Hair follicle dermal papilla cell (primary cell): ENCODE data around the gene PLEKHN1. TPM values are rescaled to one million over a fixed set of nuclear protein-coding genes. Genes with fewer than 3 reads are reported as not detected.

ENCODE experiments used
- small RNA-seq: library from RNA; depleted of rRNA; stranded (forward); fragments of <200 nt; gene quantifications from one replicate; pipeline ENCODE3, GENCODE V24; 2012
- total RNA-seq: library from RNA; depleted of rRNA; stranded (reverse); fragments of >200 nt; gene quantifications from 2 replicates; pipeline ENCODE4 v1.2.3, GENCODE V29; 2012

Gene PLEKHN1, protein sequence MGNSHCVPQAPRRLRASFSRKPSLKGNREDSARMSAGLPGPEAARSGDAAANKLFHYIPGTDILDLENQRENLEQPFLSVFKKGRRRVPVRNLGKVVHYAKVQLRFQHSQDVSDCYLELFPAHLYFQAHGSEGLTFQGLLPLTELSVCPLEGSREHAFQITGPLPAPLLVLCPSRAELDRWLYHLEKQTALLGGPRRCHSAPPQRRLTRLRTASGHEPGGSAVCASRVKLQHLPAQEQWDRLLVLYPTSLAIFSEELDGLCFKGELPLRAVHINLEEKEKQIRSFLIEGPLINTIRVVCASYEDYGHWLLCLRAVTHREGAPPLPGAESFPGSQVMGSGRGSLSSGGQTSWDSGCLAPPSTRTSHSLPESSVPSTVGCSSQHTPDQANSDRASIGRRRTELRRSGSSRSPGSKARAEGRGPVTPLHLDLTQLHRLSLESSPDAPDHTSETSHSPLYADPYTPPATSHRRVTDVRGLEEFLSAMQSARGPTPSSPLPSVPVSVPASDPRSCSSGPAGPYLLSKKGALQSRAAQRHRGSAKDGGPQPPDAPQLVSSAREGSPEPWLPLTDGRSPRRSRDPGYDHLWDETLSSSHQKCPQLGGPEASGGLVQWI
- 0.49 and 0.65 TPM in 2 replicates for total RNA-seq

DNA sequence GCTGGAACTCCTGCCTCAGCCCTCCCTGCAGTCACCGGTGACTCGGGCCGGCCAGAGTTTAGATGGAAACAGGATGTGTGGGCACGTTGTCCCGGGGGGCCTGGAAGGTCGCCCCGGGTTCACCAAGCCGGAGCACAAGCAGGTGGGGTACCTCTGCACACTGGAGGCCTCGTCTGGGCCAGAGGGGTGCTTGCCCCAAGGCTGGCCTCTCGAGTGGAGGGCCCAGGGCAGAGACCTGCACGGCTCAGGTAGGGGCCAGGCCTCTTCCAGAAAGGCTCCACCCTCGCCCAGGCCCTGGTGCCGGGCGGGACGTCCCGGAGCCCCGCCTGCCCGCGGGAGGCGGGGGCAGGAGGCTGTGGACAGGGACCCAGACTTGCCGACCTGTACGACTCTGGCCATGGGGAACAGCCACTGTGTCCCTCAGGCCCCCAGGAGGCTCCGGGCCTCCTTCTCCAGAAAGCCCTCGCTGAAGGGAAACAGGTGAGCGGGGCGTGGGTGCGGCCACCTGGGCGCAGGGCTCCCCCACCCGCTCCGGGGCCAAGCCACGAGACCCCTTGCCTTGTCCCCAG is at the start of gene PLEKHN1:
Gene PLEKHN1, plus strand, starts transcription at position 348 of the 569 bp plus-strand sequence. Its CDS starts 50 bp downstream, at position 398.

DNA sequence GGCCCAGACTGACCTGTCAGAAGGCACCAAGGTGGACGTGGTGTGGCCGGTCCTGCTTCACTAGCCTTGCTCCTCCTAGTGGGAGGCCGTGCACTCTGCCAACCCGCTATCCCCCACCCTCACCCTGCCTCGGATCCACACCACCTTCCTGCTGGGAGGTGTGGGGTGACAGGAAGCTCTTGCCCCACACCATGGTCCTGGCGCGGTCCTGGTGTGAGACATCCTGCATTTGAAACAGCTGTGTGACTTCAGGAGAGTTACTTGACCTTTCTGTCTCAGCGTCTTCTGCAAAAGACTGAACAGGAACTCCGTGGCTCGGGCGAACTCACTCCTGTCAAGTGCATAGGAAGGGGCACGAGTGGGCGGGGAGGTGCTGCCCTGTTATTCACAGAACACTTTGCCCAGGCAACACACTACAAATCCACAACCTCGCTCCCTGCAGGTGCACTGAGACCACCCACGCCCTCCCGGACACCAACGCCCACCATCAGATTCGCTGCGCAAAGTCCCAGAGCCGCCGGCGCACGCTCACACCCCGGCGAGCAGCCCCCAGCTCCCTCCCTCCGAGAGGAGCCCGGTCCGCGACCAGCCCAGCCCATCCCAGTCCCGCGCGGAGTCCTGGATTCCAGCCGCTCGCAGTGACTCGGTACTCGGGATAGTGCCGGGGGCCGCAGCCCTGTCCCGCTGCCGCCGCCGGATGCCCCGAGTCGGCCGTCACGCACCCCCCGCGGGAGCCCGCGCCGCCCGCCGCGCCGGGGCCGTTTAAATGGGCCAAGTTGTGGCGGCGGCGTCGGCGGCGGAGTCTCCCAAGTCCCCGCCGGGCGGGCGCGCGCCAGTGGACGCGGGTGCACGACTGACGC is 42.9 kb upstream of the PLEKHN1 start, which contains the start of gene SAMD11:
Gene SAMD11, plus strand, starts transcription at position 793 of the 860 bp plus-strand sequence. CDS start 509 bp downstream, outside the sequence.

DNA sequence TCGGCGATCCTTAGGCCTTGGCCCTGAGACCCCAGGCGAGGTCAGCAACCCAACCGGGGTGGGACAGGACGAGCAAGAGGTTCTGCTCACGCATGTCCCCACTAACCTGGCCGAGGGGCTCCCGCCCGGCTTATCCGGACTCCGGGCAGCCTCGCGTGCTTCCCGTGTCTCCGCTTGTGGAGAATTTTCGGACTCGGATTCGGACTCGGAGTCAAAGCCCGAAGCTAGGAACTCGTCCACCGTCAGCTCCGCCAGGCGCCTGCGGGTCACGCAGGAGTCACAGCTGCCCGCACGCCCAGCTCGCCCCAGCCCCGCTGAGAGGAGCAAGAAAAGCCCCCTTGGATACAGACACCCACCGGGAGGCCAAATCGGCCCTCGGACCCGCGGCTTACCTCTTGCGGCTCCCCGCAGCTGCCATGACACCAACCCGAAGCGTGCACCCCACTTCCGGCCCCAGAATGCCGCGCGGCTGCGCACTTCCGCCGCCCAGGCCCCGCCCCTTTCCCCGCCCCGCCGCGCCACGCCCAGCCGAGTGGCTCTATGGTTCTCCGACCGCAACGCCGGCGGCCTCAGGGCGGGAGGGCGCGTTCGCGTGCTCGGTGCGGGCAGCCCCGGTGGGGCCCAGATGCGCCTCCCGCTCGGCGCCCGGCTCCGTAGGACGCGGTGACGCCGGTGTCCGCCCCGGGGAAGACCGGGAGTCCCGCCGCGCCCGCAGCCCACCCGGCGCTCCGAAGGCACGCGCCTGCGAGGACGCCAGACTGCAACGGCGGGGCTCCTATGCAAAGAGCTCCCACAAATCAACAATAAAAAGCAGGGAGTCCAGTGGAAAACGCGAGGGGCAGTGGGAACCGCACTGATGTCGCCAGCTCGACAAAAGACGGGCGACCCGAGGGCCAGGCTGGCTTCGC is 7.2 kb upstream of the PLEKHN1 start, which contains the start of gene NOC2L:
Gene NOC2L, minus strand, starts transcription at position 434 of the 908 bp plus-strand sequence. Its CDS starts 16 bp downstream, at position 418.

DNA sequence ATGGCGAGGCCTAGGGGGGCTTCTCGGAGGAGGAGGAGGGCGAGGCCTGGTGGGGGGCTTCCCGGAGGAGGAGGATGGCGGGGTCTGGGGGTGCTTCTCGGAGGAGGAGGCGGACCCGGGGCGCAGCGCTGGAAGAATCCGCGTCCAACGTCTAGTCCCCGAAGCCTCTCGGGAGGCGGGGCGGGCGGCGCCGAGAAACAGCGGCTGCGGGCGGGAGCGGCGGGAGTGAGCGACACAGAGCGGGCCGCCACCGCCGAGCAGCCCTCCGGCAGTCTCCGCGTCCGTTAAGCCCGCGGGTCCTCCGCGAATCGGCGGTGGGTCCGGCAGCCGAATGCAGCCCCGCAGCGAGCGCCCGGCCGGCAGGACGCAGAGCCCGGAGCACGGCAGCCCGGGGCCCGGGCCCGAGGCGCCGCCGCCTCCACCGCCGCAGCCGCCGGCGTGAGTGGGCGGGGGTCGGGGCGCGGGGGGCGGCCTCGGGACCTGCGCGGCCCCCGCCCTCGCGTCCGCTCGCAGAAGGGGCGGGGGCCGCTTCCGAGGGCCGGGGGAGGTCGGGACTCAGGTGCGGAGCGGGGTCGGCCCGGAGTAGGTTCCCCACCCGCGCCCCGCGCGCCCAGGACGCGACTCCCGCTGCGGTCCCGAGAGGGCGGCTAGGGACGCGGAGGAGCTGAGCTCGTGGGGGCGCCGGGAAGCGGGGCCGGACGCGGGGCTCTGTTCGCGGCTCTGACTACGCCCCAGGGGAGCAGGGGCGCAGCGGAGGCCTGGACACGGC is 5.7 kb upstream of the PLEKHN1 start, which contains the start of gene KLHL17:
Gene KLHL17, plus strand, starts transcription at position 222 of the 769 bp plus-strand sequence. Its CDS starts 110 bp downstream, at position 332.

DNA sequence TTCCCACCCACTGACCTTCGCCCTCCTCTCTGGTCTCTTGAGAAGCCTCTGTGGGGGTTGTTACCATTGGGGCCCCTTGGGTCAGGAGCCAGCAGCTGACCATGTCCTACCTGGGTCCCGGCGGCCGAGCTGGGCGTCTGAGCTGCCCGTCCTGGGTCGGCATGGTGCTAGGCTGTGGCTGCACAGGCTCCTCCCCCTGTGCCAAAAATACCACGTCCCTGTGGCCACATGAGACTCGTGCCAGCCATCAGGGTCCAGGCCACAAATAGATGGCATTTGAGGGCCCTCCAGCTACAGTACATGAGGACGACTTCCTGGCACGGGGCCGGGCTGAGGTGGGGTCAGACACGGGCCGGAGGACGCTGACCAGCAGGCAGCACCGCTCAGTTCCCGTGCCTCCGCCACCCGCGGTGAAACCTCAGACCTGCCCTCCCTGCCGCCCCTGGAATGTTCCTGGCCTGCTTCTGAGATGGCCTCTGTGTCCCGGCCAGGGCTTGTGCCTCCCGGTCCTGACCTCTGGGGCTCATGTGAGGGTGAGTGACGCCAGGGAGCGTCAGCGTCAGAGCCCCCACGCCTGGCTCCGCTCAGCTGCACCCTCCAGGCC is 15.8 kb downstream of the PLEKHN1 start, which contains the start of gene PERM1:
Gene PERM1, minus strand, starts transcription at position 139 of the 604 bp plus-strand sequence. CDS start 1,064 bp downstream, outside the sequence.

DNA sequence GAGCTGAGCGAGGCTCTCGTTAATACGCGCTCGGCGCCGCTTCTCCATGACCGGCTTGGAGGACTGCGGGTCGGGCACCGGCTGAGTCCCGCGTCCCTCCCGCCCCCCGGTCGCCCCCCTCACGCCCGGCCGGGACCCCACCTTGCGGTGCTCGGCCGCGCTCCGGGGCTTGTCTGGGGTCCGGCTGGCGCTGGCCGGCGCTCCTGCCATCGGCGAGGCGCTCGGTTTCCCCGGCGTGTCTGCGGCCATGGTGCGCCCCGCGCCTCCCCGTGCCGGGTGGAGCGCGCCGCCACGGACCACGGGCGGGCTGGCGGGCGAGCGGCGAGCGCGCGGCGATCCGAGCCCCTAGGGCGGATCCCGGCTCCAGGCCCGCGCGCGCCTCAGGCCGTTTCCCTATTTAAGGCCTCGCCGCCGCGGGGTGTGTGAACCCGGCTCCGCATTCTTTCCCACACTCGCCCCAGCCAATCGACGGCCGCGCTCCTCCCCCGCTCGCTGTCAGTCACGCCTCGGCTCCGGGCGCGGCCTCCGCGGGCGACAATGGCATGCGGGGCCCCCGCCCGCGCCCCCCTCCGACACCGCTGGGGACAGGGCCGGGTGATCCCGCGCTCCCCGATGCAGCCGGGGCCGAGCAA is 33.6 kb downstream of the PLEKHN1 start, which contains the start of gene HES4:
Gene HES4, minus strand, starts transcription at position 373 of the 632 bp plus-strand sequence. Its CDS starts 124 bp downstream, at position 249.

DNA sequence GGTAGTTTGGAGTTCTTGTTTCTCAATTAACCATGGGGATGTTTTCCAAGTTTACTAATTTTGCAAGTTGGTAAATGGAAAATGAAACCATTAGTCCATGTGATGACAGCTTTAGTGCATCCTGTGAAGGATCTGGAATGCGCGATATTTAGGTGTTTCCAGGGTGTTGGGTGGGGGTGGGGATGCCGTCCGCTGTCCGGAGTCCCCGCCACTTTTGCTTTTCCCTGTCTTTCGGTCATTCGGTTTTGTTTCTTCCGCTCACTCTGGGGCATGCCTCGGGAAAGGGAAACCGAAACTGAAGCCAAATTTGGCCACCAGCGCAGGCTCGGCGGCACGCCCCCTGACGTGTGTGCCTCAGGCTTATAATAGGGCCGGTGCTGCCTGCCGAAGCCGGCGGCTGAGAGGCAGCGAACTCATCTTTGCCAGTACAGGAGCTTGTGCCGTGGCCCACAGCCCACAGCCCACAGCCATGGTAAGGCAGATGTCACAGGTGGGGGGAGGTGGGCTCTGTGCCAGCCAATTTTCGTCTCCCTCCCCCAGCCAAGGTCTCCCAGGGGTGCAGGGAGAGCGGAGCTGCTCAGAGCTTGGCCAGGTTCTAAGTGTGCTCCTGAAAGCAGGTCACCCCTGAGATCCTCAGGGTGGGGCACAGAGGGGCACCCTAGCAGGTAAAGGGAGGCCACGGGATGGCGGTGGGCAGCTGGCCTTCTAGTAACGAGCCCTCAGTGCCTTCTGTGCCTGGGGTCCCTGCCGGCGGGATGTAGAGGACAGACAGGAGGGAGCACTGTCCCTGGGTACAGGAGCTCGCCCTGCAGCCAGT is 47.0 kb downstream of the PLEKHN1 start, which contains the start of gene ISG15:
Gene ISG15, plus strand, starts transcription at position 393 of the 817 bp plus-strand sequence. Its CDS starts 77 bp downstream, at position 470.

DNA sequence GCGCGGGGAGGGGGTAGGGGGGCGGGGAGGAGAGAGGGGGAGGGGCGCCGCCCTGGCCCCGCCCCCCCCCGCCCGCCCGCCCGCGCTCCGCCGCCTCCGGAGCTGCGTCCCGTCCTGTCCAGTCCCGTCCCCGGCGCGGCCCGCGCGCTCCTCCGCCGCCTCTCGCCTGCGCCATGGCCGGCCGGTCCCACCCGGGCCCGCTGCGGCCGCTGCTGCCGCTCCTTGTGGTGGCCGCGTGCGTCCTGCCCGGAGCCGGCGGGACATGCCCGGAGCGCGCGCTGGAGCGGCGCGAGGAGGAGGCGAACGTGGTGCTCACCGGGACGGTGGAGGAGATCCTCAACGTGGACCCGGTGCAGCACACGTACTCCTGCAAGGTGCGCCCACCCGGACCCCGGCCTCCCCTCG is 53.7 kb downstream of the PLEKHN1 start, which contains the start of gene AGRN:
Gene AGRN, plus strand, starts transcription at position 121 of the 405 bp plus-strand sequence. Its CDS starts 53 bp downstream, at position 174.

Small RNAs within 50 kb of the gene (small RNA-seq; reads per million reads assigned to genes)
- gene AL645608.3 = not detected

Other genes with a start within 250 kb of the PLEKHN1 start
- 1.1 and 1.8 TPM in 2 replicates for gene SAMD11, start 42.6 kb upstream of the PLEKHN1 start, total RNA-seq
- 50.6 and 52.7 TPM in 2 replicates for gene NOC2L, start 7.2 kb upstream of the PLEKHN1 start, total RNA-seq
- gene KLHL17, start 5.9 kb upstream of the PLEKHN1 start, total RNA-seq = 6.3 and 7.3 TPM in 2 replicates
- gene PERM1, start 15.6 kb downstream of the PLEKHN1 start, total RNA-seq = not detected in 2 replicates
- 0.49 and 1.3 TPM in 2 replicates for gene HES4, start 33.6 kb downstream of the PLEKHN1 start, total RNA-seq
- gene ISG15, start 47.0 kb downstream of the PLEKHN1 start, total RNA-seq = 97.5 and 108 TPM in 2 replicates
- gene AGRN, start 53.6 kb downstream of the PLEKHN1 start, total RNA-seq = 35.6 and 51.6 TPM in 2 replicates
- gene RNF223, start 107.8 kb downstream of the PLEKHN1 start, total RNA-seq = not detected in 2 replicates
- gene C1orf159, start 149.6 kb downstream of the PLEKHN1 start, total RNA-seq = 9.2 and 12.3 TPM in 2 replicates
- gene TTLL10, start 207.4 kb downstream of the PLEKHN1 start, total RNA-seq = not detected in 2 replicates
- 0.16 TPM in 1 of 2 replicates, not detected in the other for gene TNFRSF18, start 240.1 kb downstream of the PLEKHN1 start, total RNA-seq
- 0.24 TPM in 1 of 2 replicates, not detected in the other for gene TNFRSF4, start 247.7 kb downstream of the PLEKHN1 start, total RNA-seq